Measurements from ENCODE around the gene ESCO1. TPM values are rescaled to one million over a fixed set of nuclear protein-coding genes. Genes with fewer than 3 reads are reported as not detected.

Gene ESCO1
- total RNA-seq, 1 experiment from 2014 or later: 36.7 TPM

- Histone ChIP-seq H3K9me3 (ENCODE audit: control insufficient read depth, low read depth, low read length) (no peaks in the 10 kb centered on the region), H3K79me1 (ENCODE audit: insufficient read depth, low read depth, low read length, poor library complexity, severe bottlenecking) (peaks cover 2% of the 10 kb centered on the region), H4K91ac (ENCODE audit: insufficient read length, low read depth, low read length) (no peak overlapping the region), H3K27me3 (ENCODE audit: insufficient read depth, low read length) (no peaks in the 10 kb centered on the region), H3K4me2 (ENCODE audit: insufficient read depth, insufficient read length, low read length) (no peak overlapping the region), H2BK15ac (ENCODE audit: low read depth, low read length) (no peak overlapping the region), H3K14ac (ENCODE audit: insufficient read depth, low read length) (no peak overlapping the region), H3K4me1 (ENCODE audit: insufficient read depth, low read length) (no peaks in the 10 kb centered on the region), H4K8ac (replicated peaks; ENCODE audit: insufficient read length, low read depth, low read length) (no peak overlapping the region), H4K5ac (ENCODE audit: insufficient read length, low read depth, low read length) (no peak overlapping the region), H3K23ac (ENCODE audit: insufficient read length, low read depth, low read length) (no peak overlapping the region), H2AFZ (ENCODE audit: low read length) (no peak overlapping the region), H3K4ac (ENCODE audit: low read depth, low read length) (no peak overlapping the region), H3K27ac (ENCODE audit: insufficient read length, low read depth, low read length) (no peak overlapping the region), H3K23me2 (ENCODE audit: insufficient read length, low read depth, low read length, poor library complexity, severe bottlenecking) (no peaks in the 10 kb centered on the region), H2BK5ac (ENCODE audit: insufficient read length, low read length) (no peak overlapping the region), H3T11ph (ENCODE audit: low read length) (no peak overlapping the region), H2BK20ac (ENCODE audit: low read depth, low read length, poor library complexity, severe bottlenecking) (no peak overlapping the region), H4K20me1 (ENCODE audit: control insufficient read depth, insufficient read depth, insufficient read length) (no peaks in the 10 kb centered on the region), H2BK120ac (ENCODE audit: low read depth, low read length, poor library complexity, severe bottlenecking) (no peak overlapping the region), H3K79me2 (ENCODE audit: insufficient read depth, low read length) (no peaks in the 10 kb centered on the region), H2BK12ac (ENCODE audit: insufficient read length, low read depth, low read length) (no peak overlapping the region), H3K9ac (ENCODE audit: extremely low read depth, insufficient read length, low read length) (no peak overlapping the region), H2AK5ac (ENCODE audit: insufficient read length, low read length) (no peak overlapping the region), H3K18ac (ENCODE audit: insufficient read length, low read depth, low read length) (no peak overlapping the region), H3K56ac (ENCODE audit: insufficient read length, low read depth, low read length) (no peak overlapping the region)
- no peak for TF ChIP-seq CTCF (conservative IDR thresholded peaks at IDR 0.05)
- Mint-ChIP-seq H3K9me3 (no peaks in the 10 kb centered on the region), H3K36me3 (ENCODE audit: insufficient read depth in 1 of 3, low read depth in 3 of 3) (peaks cover 14 to 53% (median 26%) of the 10 kb centered on the region in 3 experiments; a peak in 6 of 7 replicates), H3K4me3 (no peak overlapping the region), H3K27ac (no peak overlapping the region), H3K27me3 (ENCODE audit: low read depth) (no peaks in the 10 kb centered on the region), H3K4me1 (0 out of 4 replicates have a peak, but pooled peaks cover 0 to 2% of the 10 kb centered on the region in 2 experiments)
- no CpG with 5 or more reads among the region's 2 CpGs for WGBS (ENCODE audit: extremely low coverage, insufficient read length, low lambda C conversion rate)
- DNase-seq: no peak
Measured at GRCh38 chr18:21548647-21549046, 51.9 kb downstream of the ESCO1 start.

All from H9 (cell line).